Endodermal cell (in vitro differentiated cells): ENCODE data around the gene TRIM61. TPM values are rescaled to one million over a fixed set of nuclear protein-coding genes. Genes with fewer than 3 reads are reported as not detected.
"Not testable (repeated sequence)": the region's sequence is repeated elsewhere in the genome, so short reads cannot be mapped to it uniquely, and the experiment has no call there.

Source experiments
- DNase-seq: peaks from one replicate; pipeline ENCODE4 v3.0.0-alpha.2; 2017
- H3K27ac ChIP-seq: 2 replicates; pipeline ENCODE4 v1.5.1; 2013; ENCODE audit warnings: mild to moderate bottlenecking, low read depth, low read length, moderate library complexity
- H3K27me3 ChIP-seq: 2 replicates; pipeline ENCODE4 v1.6.1; 2013; ENCODE audit warnings: mild to moderate bottlenecking, low read length, moderate library complexity; ENCODE audit not compliant: insufficient read depth, control insufficient read depth, poor library complexity, severe bottlenecking
- H3K36me3 ChIP-seq: 2 replicates; pipeline ENCODE4 v1.7.0; 2013; ENCODE audit warnings: mild to moderate bottlenecking, low read length, moderate library complexity; ENCODE audit not compliant: control insufficient read depth, insufficient read depth
- H3K4me1 ChIP-seq: one replicate; pipeline ENCODE4 v1.7.0; 2013; ENCODE audit warnings: low read length; ENCODE audit not compliant: control insufficient read depth, insufficient read depth
- H3K4me3 ChIP-seq: 2 replicates; pipeline ENCODE4 v1.5.1; 2013; ENCODE audit warnings: mild to moderate bottlenecking, low read length, moderate library complexity
- H3K9ac ChIP-seq: 2 replicates; pipeline ENCODE4 v1.6.1; 2013; ENCODE audit warnings: mild to moderate bottlenecking, low read length, moderate library complexity; ENCODE audit not compliant: poor library complexity, severe bottlenecking; ENCODE audit errors: extremely low read depth
- H3K9me3 ChIP-seq: 2 replicates; pipeline ENCODE4 v1.6.1; 2013; ENCODE audit warnings: mild to moderate bottlenecking, low read length, moderate library complexity; ENCODE audit not compliant: control insufficient read depth
- H3K27ac Mint-ChIP-seq: 2 replicates; pipeline ENCODE4 v1.8.0; 2020; ENCODE audit warnings: mixed read lengths
- H3K27me3 Mint-ChIP-seq: 2 replicates; pipeline ENCODE4 v1.8.0; 2021; ENCODE audit warnings: mild to moderate bottlenecking, mixed read lengths; ENCODE audit not compliant: insufficient read depth
- H3K36me3 Mint-ChIP-seq: 2 replicates; pipeline ENCODE4 v1.8.0; 2020; ENCODE audit warnings: low read depth, mixed read lengths
- H3K4me1 Mint-ChIP-seq: 2 replicates; pipeline ENCODE4 v1.8.0; 2020; ENCODE audit warnings: mixed read lengths
- H3K4me3 Mint-ChIP-seq: 2 replicates; pipeline ENCODE4 v1.8.0; 2020; ENCODE audit warnings: mild to moderate bottlenecking, moderate library complexity, mixed read lengths
- H3K9me3 Mint-ChIP-seq: 2 replicates; pipeline ENCODE4 v1.8.0; 2020; ENCODE audit warnings: mild to moderate bottlenecking, mixed read lengths
- CTCF ChIP-seq: fragments of 200-600 bp; sonication (generic); conservative IDR thresholded peaks from 2 replicates; pipeline ENCODE4 v1.5.0; 2021; ENCODE audit warnings: antibody characterized with exemption, mild to moderate bottlenecking
- WGBS, 2 experiments: methylation state at CpG; one replicate each; pipeline versions ENCODE4 v1.1.5 to v1.1.7; 2013; ENCODE audit warnings: missing lambda C conversion rate in 2 of 2, mixed read lengths in 1 of 2; ENCODE audit not compliant: insufficient coverage in 1 of 2, insufficient read length in 1 of 2; 5-methylcytosine and 5-hydroxymethylcytosine counted together
- total RNA-seq, 2 donors: library from RNA; stranded (reverse); fragmentation: NEBNext Ultra II Directional in 1 of 2; extraction: Animal tissue kit (Norgen Biotek cat#: 25700) in 1 of 2; gene quantifications; 2 replicates in 1 of 2; 3 replicates in 1 of 2; pipeline ENCODE4 v1.2.1, GENCODE V29; 2021

Gene TRIM61
- total RNA-seq, 2 donors from 2014 or later, result 2.7 to 3.8 TPM

- Histone ChIP-seq H3K4me1 (no peaks in the 10 kb centered on the region), H3K27ac (no peak overlapping the region), H3K27me3 (no peaks in the 10 kb centered on the region), H3K9ac (no peak overlapping the region), H3K36me3 (no peaks in the 10 kb centered on the region), H3K4me3 (no peak overlapping the region), H3K9me3 (no peaks in the 10 kb centered on the region)
- peaks cover 26% of the 10 kb centered on the region for H3K4me1 Mint-ChIP-seq
- peak; percentile 83 for DNase-seq
- peak; percentile 74 for TF ChIP-seq CTCF
- WGBS, 2 experiments, result 88% methylated on average over 1 of the region's 1 CpG; no CpG with 5 or more reads in 1 of the 2 experiments
- H3K27me3 Mint-ChIP-seq, result peaks cover 3% of the 10 kb centered on the region
- H3K4me3 Mint-ChIP-seq, result no peak overlapping the region
- no peaks in the 10 kb centered on the region for H3K36me3 Mint-ChIP-seq
- no peaks in the 10 kb centered on the region for H3K9me3 Mint-ChIP-seq
- H3K27ac Mint-ChIP-seq, result no peak overlapping the region
Measured at GRCh38 chr4:164949448-164950143, 27.9 kb downstream of the TRIM61 start.

DNA sequence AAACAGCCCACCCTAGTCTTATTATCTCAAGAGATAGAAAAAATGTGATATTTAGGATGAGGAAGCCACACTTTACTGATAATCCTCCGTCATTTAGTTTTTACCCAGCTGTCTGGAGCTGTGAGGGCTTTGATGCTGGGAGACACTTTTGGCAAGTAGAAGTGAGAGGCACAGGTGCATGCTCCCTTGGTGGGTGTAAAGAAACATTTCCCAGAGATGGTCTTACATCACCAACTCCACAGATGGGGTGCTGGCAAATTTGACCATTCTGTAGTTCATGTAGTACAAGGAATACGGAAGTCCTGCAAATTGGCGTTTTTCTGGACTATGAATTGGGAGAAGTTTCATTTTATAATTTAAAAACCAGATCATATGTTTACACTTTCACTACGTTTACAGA lies 28.5 kb downstream of the TRIM61 start:
- WGBS, 2 experiments, result 91 to 94% methylated on average over 2 to 4 of the region's 4 CpGs
- H3K27me3 Mint-ChIP-seq, result peaks cover 3% of the 10 kb centered on the region
- H3K9me3 Mint-ChIP-seq, result no peaks in the 10 kb centered on the region
- Histone ChIP-seq H3K27ac (no peak overlapping the region), H3K4me1 (no peaks in the 10 kb centered on the region), H3K9me3 (no peaks in the 10 kb centered on the region), H3K27me3 (no peaks in the 10 kb centered on the region), H3K4me3 (no peak overlapping the region), H3K36me3 (no peaks in the 10 kb centered on the region), H3K9ac (no peak overlapping the region)
- H3K4me3 Mint-ChIP-seq, result no peak overlapping the region
- no peaks in the 10 kb centered on the region for H3K36me3 Mint-ChIP-seq
- DNase-seq, result no peak
- no peak overlapping the region for H3K27ac Mint-ChIP-seq
- peaks cover 26% of the 10 kb centered on the region for H3K4me1 Mint-ChIP-seq
- no peak for TF ChIP-seq CTCF

GRCh38 chr4:164948006-164948405 lies 29.5 kb downstream of the TRIM61 start:
- not testable (repeated sequence) for H3K27ac ChIP-seq, H3K27ac Mint-ChIP-seq, H3K4me1 ChIP-seq, H3K9me3 Mint-ChIP-seq, H3K27me3 ChIP-seq, H3K9ac ChIP-seq, H3K4me3 Mint-ChIP-seq, H3K9me3 ChIP-seq, H3K27me3 Mint-ChIP-seq, H3K36me3 Mint-ChIP-seq, H3K36me3 ChIP-seq, H3K4me3 ChIP-seq
- H3K4me1 Mint-ChIP-seq, result peaks cover 26% of the 10 kb centered on the region
- DNase-seq, result peak; percentile 63
- WGBS, 2 experiments, result 91 to 92% methylated on average over 3 of the region's 3 CpGs

GRCh38 chr4:164946810-164947209 lies 30.6 kb downstream of the TRIM61 start:
- Mint-ChIP-seq H3K27ac (no peak overlapping the region), H3K36me3 (no peaks in the 10 kb centered on the region), H3K27me3 (peaks cover 5% of the 10 kb centered on the region), H3K4me1 (peaks cover 26% of the 10 kb centered on the region), H3K9me3 (no peaks in the 10 kb centered on the region), H3K4me3 (no peak overlapping the region)
- WGBS, 2 experiments, result 95 to 99% methylated on average over 5 of the region's 5 CpGs
- H3K27ac ChIP-seq, result no peak overlapping the region
- H3K36me3 ChIP-seq, result no peaks in the 10 kb centered on the region
- H3K9ac ChIP-seq, result no peak overlapping the region
- no peak for DNase-seq
- no peaks in the 10 kb centered on the region for H3K9me3 ChIP-seq
- H3K27me3 ChIP-seq, result no peaks in the 10 kb centered on the region
- H3K4me1 ChIP-seq, result no peaks in the 10 kb centered on the region
- H3K4me3 ChIP-seq, result no peak overlapping the region
- no peak for TF ChIP-seq CTCF
